Lung (tissue), 12 donors: Measurements from ENCODE around the gene ZDHHC8. TPM values are rescaled to one million over a fixed set of nuclear protein-coding genes. Genes with fewer than 3 reads are reported as not detected.

Experiments used
- ATAC-seq: fragments of 200-7000 bp; cut with Tn5 transposase; one replicate; pipeline ENCODE4 v1.9.1; 2020; ENCODE audit warnings: moderate number of reproducible peaks; ENCODE audit not compliant: insufficient read depth, low FRiP score
- DNase-seq, 3 donors: peaks; one replicate each; pipeline ENCODE4 v3.0.0-alpha.2; 2013 to 2017
- H3K27ac ChIP-seq, 2 donors: one replicate each; pipeline ENCODE4 v1.5.1; 2013; ENCODE audit warnings: mild to moderate bottlenecking in 2 of 2, moderate library complexity in 2 of 2, control low read depth in 1 of 2, inconsistent platforms in 1 of 2, low read depth in 1 of 2, low read length in 1 of 2
- H3K27me3 ChIP-seq, 3 donors: one replicate each; pipeline ENCODE4 v1.5.1; 2013; ENCODE audit warnings: low read length in 2 of 3; ENCODE audit not compliant: control insufficient read depth in 3 of 3, insufficient read depth in 3 of 3
- H3K36me3 ChIP-seq, 4 donors: one replicate each; pipeline ENCODE4 v1.5.1; 2013; ENCODE audit warnings: low read length in 4 of 4, mild to moderate bottlenecking in 1 of 4, moderate library complexity in 1 of 4; ENCODE audit not compliant: control insufficient read depth in 4 of 4, insufficient read depth in 4 of 4
- H3K4me1 ChIP-seq, 5 donors: one replicate each; pipeline ENCODE4 v1.5.1; 2013; ENCODE audit warnings: low read length in 5 of 5, mild to moderate bottlenecking in 2 of 5, moderate library complexity in 1 of 5; ENCODE audit not compliant: control insufficient read depth in 5 of 5, insufficient read depth in 5 of 5
- H3K4me3 ChIP-seq: one replicate; pipeline ENCODE4 v1.5.1; 2013; ENCODE audit warnings: mild to moderate bottlenecking, control low read depth, moderate library complexity
- H3K9ac ChIP-seq, 2 donors: one replicate each; pipeline ENCODE4 v1.5.1; 2013; ENCODE audit warnings: low read length in 2 of 2, control low read depth in 1 of 2; ENCODE audit not compliant: insufficient read depth in 1 of 2
- H3K9me3 ChIP-seq, 4 donors: one replicate each; pipeline ENCODE4 v1.5.1; 2013; ENCODE audit warnings: low read length in 3 of 4, mild to moderate bottlenecking in 1 of 4, moderate library complexity in 1 of 4; ENCODE audit not compliant: control insufficient read depth in 4 of 4, insufficient read depth in 3 of 4
- WGBS, 2 donors: extraction: QIAGEN DNeasy Blood & Tissue Kit; methylation state at CpG; one replicate each; pipeline ENCODE4 v1.1.7; 2013; 5-methylcytosine and 5-hydroxymethylcytosine counted together
- polyA plus RNA-seq, 2 donors: library from polyadenylated mRNA; stranded (reverse); fragments of 200-250 nt; gene quantifications; one replicate each; pipeline ENCODE4 v1.2.1, GENCODE V29; 2013
- total RNA-seq, 2 donors: library from RNA; depleted of rRNA in 1 of 2; stranded (reverse); fragments of >200 nt in 1 of 2; gene quantifications; one replicate each; pipeline ENCODE4 v1.2.1, GENCODE V29; 2014 to 2021
- TF ChIP-seq, protein P1 (sequence below): IDR thresholded peaks from 2 replicates; pipeline ENCODE4 v1.5.1; 2012; ENCODE audit warnings: mild to moderate bottlenecking; ENCODE audit errors: control extremely low read depth, extremely low read depth
- donor health status: control.
- donor health status: control.
- donor health status: Bipolar disorder and iron deficiency.
- donor health status: healthy.
- donor health status: DM: yes; HTN: yes; CAD: no.

ZDHHC8 gene
- total and polyA plus RNA-seq, 4 donors: 28.4 to 75.1 (median 35.5) TPM

DNA sequence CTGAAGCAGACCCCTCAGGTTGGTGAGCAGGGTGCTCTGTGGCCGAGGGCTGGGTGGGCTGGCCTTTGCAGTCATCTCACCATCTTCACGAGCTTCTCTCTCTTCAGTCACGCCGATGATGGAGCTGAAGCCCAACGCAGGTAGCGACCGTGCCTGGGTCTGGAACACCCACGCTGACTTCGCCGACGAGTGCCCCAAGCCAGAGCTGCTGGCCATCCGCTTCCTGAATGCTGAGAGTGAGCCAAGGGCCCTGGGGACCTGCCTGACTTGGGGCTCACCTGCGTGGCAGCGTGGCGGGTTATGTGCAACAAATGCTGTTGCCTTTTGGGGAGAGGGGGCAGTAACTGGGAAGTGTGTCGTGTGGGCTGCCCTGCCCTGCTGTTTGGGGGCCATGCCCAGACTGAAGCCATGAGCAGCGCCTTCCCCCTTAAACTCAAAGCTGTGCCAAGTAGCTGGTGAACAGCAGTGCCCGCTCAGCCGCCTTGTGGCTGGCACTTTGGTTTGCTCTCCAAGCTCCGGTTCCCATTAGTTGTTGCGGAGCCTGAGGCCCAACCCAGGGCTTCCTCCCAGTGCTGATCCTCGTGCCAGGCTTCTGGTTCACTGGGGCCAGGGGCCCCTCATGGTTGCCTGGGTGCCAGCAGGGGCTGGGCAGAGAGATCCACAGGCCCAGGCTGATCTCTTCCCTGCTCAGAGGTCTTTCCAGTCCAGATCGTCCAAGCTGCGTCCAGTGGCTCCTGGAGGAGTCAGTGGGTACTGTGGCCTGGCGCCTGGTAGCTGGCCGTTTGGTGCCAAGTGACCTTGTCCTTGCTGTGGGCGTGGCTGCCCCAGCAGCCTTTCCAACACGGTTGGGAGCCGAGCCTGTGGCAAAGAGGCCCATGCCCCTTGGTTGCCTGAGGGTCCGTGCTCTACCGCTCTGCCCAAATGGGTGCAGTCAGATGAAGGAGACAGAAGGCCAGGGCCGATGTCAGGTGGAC is 6.1 kb upstream of the ZDHHC8 start:
- Histone ChIP-seq H3K27me3 (no peaks in the 10 kb centered on the region), H3K36me3 (peaks cover 0 to 44% (median 8%) of the 10 kb centered on the region in 4 donors), H3K4me1 (peaks cover 0 to under 1% (median 0%) of the 10 kb centered on the region in 5 donors), H3K27ac (no peak overlapping the region), H3K9ac (no peak overlapping the region), H3K9me3 (no peaks in the 10 kb centered on the region), H3K4me3 (no peak overlapping the region)
- WGBS, 2 donors: 92 to 93% methylated on average over 32 of the region's 32 CpGs
- no peak for DNase-seq
- no peak for ATAC-seq
- TF ChIP-seq, protein P1, sequence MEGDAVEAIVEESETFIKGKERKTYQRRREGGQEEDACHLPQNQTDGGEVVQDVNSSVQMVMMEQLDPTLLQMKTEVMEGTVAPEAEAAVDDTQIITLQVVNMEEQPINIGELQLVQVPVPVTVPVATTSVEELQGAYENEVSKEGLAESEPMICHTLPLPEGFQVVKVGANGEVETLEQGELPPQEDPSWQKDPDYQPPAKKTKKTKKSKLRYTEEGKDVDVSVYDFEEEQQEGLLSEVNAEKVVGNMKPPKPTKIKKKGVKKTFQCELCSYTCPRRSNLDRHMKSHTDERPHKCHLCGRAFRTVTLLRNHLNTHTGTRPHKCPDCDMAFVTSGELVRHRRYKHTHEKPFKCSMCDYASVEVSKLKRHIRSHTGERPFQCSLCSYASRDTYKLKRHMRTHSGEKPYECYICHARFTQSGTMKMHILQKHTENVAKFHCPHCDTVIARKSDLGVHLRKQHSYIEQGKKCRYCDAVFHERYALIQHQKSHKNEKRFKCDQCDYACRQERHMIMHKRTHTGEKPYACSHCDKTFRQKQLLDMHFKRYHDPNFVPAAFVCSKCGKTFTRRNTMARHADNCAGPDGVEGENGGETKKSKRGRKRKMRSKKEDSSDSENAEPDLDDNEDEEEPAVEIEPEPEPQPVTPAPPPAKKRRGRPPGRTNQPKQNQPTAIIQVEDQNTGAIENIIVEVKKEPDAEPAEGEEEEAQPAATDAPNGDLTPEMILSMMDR: no peak

DNA sequence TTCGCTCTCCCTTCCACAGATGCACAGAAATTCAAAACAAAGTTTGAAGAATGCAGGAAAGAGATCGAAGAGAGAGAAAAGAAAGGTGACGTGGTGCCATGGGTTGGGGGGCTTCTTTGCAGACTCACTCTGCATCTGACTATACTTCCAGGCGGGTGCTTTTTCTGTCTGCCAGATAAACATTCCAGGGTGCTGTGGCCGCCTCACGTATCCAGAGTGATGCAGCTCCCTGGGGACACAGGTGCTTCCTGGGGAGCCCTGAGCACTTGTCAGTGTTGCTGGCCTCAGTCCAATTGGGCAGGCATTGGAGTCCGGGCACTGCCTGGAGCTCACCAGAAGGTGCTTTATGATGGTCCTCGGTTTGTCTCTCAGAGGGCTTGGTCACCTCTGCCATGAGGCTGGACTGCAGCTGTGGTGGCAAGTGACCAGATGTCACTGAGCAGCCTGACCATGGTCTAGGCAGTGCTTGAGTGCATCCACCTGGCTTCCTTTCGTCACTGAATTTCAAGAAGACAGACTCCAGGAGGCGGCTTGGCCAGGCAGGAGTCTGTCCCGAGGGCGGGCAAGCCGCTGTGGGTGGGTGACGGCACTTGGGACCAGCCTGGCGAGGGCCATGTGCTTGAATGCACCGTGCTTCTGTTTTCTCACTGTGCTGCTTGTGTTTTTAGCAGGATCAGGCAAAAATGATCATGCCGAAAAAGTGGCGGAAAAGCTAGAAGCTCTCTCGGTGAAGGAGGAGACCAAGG is 5.1 kb upstream of the ZDHHC8 start:
- no peak for DNase-seq
- ATAC-seq: no peak
- Histone ChIP-seq H3K4me1 (peaks cover 0 to 5% (median 0%) of the 10 kb centered on the region in 5 donors), H3K9me3 (no peaks in the 10 kb centered on the region), H3K4me3 (no peak overlapping the region), H3K36me3 (peaks cover 0 to 42% (median 6%) of the 10 kb centered on the region in 4 donors), H3K27me3 (no peaks in the 10 kb centered on the region), H3K27ac (no peak overlapping the region), H3K9ac (no peak overlapping the region)
- TF ChIP-seq, protein P1: no peak
- 84 to 87% methylated on average over 19 of the region's 19 CpGs for WGBS, 2 donors

DNA sequence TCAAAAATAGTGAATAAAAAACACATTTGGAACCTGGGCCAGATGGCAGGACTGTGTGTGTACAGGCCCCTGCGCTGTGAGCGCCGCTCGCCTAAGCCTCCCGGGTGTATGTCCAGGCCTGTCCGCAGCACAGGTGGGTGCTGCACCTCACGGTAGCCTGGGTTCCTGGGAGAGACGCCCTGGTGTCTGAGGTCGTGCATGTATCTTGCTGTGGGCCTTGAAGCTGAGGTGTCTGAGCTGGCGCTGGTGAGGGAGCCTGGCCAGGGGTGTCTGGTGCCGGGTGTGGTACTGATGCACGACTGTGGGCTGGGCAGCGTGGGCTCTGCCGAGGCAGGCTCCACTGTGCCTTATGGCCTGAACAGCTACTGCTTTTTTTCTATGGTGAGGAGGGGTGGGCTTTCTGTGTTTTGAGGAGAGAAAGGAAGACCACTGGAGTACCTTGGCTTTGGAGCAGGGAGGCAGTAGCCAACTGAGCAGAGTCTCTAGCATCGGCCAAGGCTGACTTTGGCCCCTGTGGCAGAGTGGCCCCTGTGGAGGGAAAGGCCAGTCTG is 4.2 kb upstream of the ZDHHC8 start:
- TF ChIP-seq, protein P1: no peak
- Histone ChIP-seq H3K4me3 (no peak overlapping the region), H3K36me3 (peaks cover 0 to 36% (median 3%) of the 10 kb centered on the region in 4 donors), H3K9ac (no peak overlapping the region), H3K9me3 (no peaks in the 10 kb centered on the region), H3K27me3 (no peaks in the 10 kb centered on the region), H3K27ac (no peak overlapping the region), H3K4me1 (peaks cover 0 to 7% (median 0%) of the 10 kb centered on the region in 5 donors)
- ATAC-seq (no peak), DNase-seq (no peak)
- WGBS, 2 donors: 91 to 95% methylated on average over 15 of the region's 15 CpGs
